NCI-H1694 (cell line): ENCODE measurements around the gene SSTR4.

Experiments
- DNase-seq: peaks from one replicate; lab custom pipeline; 2025; lab: John Stamatoyannopoulos, UW

SSTR4 gene

DNA sequence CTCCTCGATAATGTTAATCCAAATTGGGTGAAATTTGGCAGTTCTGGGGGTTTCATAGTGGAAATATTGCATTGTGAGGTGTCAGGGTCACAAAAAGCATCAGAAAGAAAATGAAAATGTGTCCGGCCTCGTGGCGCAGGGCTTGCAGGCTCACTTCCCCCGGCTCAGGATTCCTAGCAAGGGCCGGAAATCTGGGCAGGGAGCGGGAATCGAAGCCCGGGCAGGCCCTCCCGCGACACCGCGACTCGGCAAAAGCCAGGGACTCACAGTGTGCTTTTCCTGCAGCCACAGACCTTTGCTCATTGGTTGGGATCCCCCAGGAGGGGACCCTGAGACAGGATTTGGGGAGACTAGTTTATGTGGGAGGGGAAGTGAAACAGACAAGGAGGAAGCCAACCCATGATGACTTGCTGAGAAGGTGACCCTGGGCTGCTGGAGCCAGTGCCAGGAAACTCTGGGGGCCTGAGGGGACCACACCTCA, 51.9 kb downstream of the SSTR4 start:
- DNase-seq: no peak

DNA sequence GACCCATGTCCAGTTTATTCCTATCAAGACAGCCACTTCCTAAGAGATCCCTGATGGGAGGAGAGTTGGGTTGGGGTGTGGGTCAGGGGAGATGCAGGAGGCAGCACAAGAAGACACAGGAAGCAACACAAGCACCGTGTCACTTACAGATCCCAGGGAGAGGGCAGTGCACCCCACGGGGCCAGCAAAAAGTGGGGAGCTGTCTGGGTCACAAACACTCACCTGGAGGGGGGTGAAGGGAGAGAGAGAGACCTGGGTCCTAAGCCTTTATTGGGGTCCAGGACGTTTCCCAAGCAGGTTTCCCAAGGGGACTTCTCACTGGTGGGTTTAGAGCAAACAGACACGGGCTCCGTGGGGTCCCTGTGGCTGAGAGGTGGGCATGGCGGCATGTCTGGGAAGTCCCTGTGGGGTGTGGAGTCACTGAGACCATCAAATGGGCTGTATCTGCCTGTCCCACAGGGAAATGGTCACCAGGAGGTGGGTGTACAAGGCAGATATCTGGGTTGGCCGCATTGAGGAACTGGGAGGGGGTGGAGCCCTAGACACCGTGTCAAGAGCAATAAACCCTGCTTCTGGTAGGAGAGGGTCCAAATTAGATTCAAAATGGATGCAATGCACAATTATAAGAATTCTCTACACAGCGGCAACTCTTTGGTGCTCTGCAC, 52.6 kb downstream of the SSTR4 start:
- DNase-seq: no peak
